ENCODE measurements around the gene TNIP2. TPM values are rescaled to one million over a fixed set of nuclear protein-coding genes. Genes with fewer than 3 reads are reported as not detected.

TNIP2 gene
- total RNA-seq, 1 experiment from 2014 or later: 41.0 TPM

GRCh38 chr4:2733001-2733843 lies 22.9 kb downstream of the TNIP2 start (continued):
- no peak for TF ChIP-seq YY1 (IDR thresholded peaks at IDR 0.05; ENCODE audit: extremely low read depth, insufficient replicate concordance, low read depth, low read length)

- Histone ChIP-seq H3K27ac (ENCODE audit: low read depth, low read length) (no peak overlapping the region), H3K9me2 (ENCODE audit: insufficient read depth) (no peaks in the 10 kb centered on the region), H3K79me2 (ENCODE audit: insufficient read depth, low read length) (no peaks in the 10 kb centered on the region), H4K20me1 (ENCODE audit: insufficient read depth) (no peaks in the 10 kb centered on the region), H2AFZ (ENCODE audit: low read depth, low read length, poor library complexity, severe bottlenecking) (no peak overlapping the region), H3K4me3 (replicated peaks in 1 of 2; ENCODE audit: low read depth in 1 of 2, low read length in 2 of 2) (no peak overlapping the region), H3K9ac (ENCODE audit: low read length) (no peak overlapping the region), H3K4me2 (ENCODE audit: low read length) (no peak overlapping the region), H3K4me1 (ENCODE audit: control insufficient read depth in 1 of 2, insufficient read depth in 2 of 2, low read length in 2 of 2) (no peaks in the 10 kb centered on the region), H3K36me3 (ENCODE audit: control insufficient read depth in 1 of 2, insufficient read depth in 2 of 2, low read length in 2 of 2) (peaks cover 5 to 9% of the 10 kb centered on the region in 2 experiments; a peak in 3 of 4 replicates), H3K9me3 (ENCODE audit: control insufficient read depth in 1 of 2, insufficient read depth in 1 of 2, low read depth in 1 of 2, low read length in 2 of 2) (no peaks in the 10 kb centered on the region), H3K27me3 (ENCODE audit: insufficient read depth, low read length) (no peaks in the 10 kb centered on the region)
- no peak for DNase-seq (ENCODE audit: low read depth, low spot score)
- CTCF ChIA-PET: no interaction called here
- intact Hi-C loops (cut with micrococcal nuclease): no loop called here
- TF ChIP-seq CBX3 (IDR thresholded peaks at IDR 0.05; ENCODE audit: low read depth): no peak
- no peak for TF ChIP-seq CEBPB (IDR thresholded peaks at IDR 0.05; ENCODE audit: low read depth)
- no peak for TF ChIP-seq ELF1 (IDR thresholded peaks at IDR 0.05; ENCODE audit: borderline replicate concordance, low read depth)
- no peak for TF ChIP-seq FOSL1 (IDR thresholded peaks at IDR 0.05; ENCODE audit: low read depth)
- no peak for TF ChIP-seq REST (IDR thresholded peaks at IDR 0.05; ENCODE audit: low read depth)
- ATAC-seq: no peak
- POLR2A ChIA-PET: no interaction called here
- no TSS peak for BruUV-seq (replicated peaks)
- RAD21 ChIA-PET (ENCODE audit: low non-redundant PET in 1 of 2, low total read pairs in 2 of 2, uncharacterized antibody in 2 of 2, unreplicated experiment in 2 of 2): no interaction called here
These were observed 23.6 kb downstream of the TNIP2 start for GRCh38 chr4:2732526-2732925.

All from HCT116 (cell line).